Stimulated activated CD8-positive, alpha-beta memory T cell treated with anti-CD3 and anti-CD28 coated beads, Interleukin-4, amount 100 ng/mL, for 4 hours (primary cell): ENCODE results near the gene TSFM.

Source experiments
- DNase-seq, 2 donors: peaks; one replicate each; pipeline ENCODE4 v3.0.0-alpha.2; 2020; ENCODE audit warnings: low read depth in 2 of 2, low spot score in 1 of 2

The TSFM gene

GRCh38 chr12:57832966-57833365 lies 50.4 kb downstream of the TSFM start:
- no peak for DNase-seq

DNA sequence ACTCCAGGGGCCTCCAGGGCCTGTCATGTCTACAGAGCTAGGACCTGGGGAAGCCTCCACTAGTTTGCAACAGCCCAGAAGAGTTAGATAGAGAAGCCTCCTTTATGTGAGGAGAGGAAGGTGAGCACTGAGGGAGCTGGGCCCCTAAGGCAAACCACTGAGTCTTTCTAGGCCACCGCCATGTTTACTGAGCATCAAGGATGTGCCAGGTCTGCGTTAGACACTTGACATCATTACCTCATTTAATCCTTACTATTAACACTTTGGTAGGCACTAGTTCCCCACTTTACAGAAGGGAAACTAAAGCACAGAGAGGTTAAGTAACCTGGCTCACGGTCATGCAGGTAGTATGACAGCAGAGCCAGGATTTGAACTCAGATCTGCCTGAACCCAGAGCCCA lies 51.1 kb downstream of the TSFM start:
- no peak for DNase-seq

GRCh38 chr12:57834086-57834876 lies 51.7 kb downstream of the TSFM start:
- no peak for DNase-seq

- no peak for DNase-seq
These were observed 53.0 kb downstream of the TSFM start for GRCh38 chr12:57835366-57836288.

DNA sequence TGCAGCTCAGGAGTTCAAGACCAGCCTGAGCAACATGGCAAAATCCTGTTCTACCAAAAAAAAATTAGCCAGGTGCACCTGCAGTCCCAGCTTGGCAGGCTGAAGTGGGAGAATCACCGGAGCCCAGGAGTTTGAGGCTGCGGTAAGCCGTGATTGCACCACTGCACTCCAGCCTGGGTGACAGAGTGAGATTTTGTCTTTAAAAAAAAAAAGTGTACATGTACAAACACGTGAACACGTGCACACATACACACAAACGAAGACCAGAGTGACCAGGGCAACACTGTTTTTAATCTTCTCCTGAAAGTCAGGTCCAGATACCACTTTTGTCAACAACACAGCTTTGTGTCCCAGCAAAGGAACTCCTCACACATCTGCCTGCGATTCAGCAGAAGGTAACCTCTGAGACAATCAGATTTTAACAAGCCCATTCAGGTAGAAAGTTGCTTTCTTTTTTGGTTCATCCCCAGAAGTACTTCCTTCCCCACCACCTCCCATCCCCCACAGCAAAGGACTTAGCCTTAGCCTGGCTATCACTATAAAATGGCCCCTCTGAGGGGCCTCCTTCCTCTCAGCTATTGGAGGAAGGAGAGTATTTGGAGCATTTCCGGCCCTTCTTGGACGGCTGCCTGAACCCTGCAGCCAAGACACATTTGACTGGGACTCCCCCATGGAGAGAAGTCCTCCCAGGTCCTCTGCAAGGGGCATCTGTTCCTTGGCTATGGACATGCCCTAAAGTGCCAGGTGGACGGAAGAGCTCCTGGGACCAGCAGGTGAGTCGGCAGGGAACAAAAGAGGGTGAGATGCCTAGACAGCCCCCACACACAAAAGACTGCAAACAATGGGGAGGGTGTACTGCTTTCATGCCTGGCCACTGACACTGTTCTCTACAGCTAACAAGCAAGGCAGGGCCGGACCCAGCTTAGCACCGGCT lies 54.1 kb downstream of the TSFM start:
- no peak for DNase-seq

- no peak for DNase-seq
These were observed 55.4 kb downstream of the TSFM start for GRCh38 chr12:57837864-57838562.

- DNase-seq = no peak
These were observed 56.2 kb downstream of the TSFM start for GRCh38 chr12:57838594-57839302.

DNA sequence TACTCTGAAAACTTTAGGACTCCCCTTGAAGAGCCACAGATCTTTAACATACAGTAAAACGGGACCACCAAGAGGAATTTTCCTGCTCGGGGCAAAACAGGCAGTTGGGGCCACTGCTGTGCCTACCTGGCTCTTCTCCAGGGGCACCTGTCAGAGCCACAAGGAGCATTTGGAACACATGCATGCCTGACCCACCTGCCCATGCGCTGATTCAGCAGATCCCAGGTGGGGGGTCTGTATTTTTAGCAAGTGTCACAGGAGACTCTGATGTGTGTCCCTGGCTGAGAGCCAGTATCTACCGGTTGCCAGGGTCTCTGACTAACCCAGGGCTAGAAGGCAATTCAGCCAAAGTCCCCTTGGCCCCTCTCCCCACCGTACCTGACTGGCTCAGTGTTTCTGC lies 57.4 kb downstream of the TSFM start:
- no peak for DNase-seq

GRCh38 chr12:57840726-57841125 lies 58.1 kb downstream of the TSFM start:
- no peak for DNase-seq

DNA sequence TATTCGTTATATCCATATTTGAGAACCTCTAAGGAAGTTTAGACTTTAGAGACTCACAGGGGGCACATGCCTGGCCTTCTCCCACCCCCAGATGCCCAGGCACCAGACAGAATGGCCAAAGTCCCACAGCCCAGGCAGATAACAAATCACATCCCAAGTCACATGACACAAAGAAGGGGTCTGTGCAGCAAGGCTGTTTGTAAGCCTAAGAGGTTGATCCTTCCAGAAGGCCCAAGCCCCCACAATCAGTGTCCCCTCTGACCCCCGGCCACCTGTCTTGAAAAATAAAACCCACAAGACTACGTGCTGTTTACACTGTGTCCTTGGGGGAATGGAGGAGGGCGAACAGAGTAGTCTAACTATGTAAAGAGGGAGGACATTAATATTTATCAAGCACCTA lies 58.9 kb downstream of the TSFM start:
- no peak for DNase-seq

DNA sequence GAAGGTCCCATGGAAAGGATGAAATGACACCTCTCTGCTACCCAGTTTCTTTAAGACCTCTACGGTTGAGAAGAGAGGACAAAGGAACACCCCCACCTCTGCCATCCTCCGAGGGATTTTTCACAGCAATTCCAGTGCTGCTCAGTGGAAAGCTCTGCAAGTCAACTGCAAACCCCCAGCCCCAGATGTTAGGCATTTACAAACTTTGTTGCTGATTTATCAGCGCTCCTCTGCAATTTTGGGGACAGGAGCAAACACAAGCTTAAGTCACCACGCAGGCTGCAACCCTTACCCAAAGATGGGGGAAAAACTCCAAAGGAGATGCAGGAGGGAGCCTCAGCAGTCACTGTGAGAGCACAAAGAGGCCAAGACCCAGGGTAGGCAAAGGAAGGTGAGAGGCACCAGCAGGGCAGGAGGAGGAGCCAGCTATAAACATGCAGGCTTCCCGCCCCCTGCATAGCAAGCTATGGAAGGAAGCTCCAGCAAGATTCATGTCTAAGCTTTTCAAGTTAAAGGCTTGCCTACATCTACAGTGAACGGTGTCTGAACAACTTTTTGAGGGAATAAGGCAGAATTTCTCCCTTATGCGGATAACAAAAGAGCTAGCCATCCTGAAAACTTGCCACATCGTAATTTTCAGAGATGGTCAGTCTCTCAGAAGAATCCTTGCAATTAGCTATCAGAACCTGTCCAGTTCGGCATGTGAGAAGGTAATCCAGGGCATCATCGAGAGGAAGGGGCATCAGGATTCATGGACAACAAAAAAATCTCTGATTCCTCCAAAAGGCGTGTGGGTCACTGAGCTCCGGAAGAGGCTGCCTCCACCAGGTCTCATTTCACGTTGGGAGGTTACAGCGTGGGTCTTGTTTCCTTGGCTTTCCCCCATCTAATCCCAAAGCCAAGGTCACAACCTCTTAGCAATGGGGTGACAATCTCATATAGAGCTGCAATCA lies 60.0 kb downstream of the TSFM start:
- DNase-seq = no peak

DNA sequence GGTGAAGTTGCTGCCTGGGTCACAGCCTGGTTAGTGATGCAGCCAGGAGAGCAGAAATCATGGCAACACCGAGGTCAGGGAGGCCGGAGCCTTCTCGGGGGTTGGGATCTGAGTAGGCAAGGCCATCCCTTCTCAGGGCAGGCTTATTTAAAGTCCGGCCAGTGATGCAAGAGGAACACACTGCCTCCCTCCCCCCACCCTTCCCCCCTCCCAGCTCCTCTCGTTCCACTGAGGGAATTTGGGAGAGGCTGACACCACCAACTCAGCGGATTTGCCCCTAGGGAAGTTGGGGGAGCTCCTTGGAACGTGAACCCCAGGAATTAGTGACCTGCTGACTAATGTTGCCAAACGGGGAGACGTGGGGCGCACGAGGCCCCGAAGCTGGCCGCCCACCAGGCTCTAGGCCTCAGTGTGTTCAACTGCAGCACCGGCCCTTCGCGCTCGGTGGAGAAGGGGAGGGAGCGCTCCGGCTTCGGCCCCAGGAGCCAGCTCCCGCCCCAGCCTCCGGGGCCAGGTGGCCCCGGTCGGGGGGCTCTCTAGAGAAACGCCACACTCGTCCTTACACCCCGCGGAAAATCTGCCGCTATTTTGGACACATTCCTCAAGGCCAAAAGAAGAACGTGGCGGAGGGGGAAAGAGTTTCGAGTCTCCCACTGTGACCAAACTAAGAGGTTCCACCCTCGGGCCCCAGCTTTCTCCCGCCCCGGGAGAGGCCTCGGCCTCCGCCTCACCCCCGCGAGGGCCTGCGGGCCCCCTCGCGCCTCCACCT lies 62.3 kb downstream of the TSFM start:
- DNase-seq = no peak

- DNase-seq = no peak
These were observed 63.1 kb downstream of the TSFM start for GRCh38 chr12:57845478-57846284.

- no peak for DNase-seq
These were observed 63.6 kb downstream of the TSFM start for GRCh38 chr12:57846285-57846576.

- DNase-seq = peak; percentile 63 to 82
These were observed 64.2 kb downstream of the TSFM start, which contains the start of gene CTDSP2 for GRCh38 chr12:57846577-57847319. CTDSP2 (minus strand) TSS chr12:57846729; CDS start chr12:57846435, 294 bp downstream.
